NK-92 (cell line): Measurements from ENCODE around the gene MISP3.

Experiments
- DNase-seq: peaks from one replicate; lab custom pipeline; 2025; ENCODE audit not compliant: unreplicated experiment; lab: John Stamatoyannopoulos, UW

Gene MISP3

GRCh38 chr19:14119644-14120496 is 47.3 kb downstream of the MISP3 start:
- no peak for DNase-seq

GRCh38 chr19:14120497-14120780 is 47.9 kb downstream of the MISP3 start:
- DNase-seq: no peak

GRCh38 chr19:14122924-14123323 is 50.3 kb downstream of the MISP3 start:
- DNase-seq: no peak
